ENCODE data around the gene VASN.
A peak's percentile ranks its signal among the peaks of the same experiment; 100 is the strongest.

The VASN gene

GRCh38 chr16:4376126-4376892 lies 4.7 kb downstream of the VASN start:
- H3K9me3 ChIP-seq: no peaks in the 10 kb centered on the region
- H3K36me3 ChIP-seq: peaks cover 8% of the 10 kb centered on the region
- no peak overlapping the region for H3K4me3 ChIP-seq (ENCODE audit: low read depth, low read length)
- peaks cover 36% of the 10 kb centered on the region for H3K4me1 ChIP-seq
- peak; percentile 71 for DNase-seq
- TF ChIP-seq CTCF (IDR thresholded peaks at IDR 0.05; ENCODE audit: low read depth, low read length): no peak
- H3K27me3 ChIP-seq: no peaks in the 10 kb centered on the region

- H3K4me1 ChIP-seq: peaks cover 33% of the 10 kb centered on the region
- peaks cover 16% of the 10 kb centered on the region for H3K36me3 ChIP-seq
- no peaks in the 10 kb centered on the region for H3K27me3 ChIP-seq
- H3K4me3 ChIP-seq (ENCODE audit: low read depth, low read length): no peak overlapping the region
- no peak for TF ChIP-seq CTCF (IDR thresholded peaks at IDR 0.05; ENCODE audit: low read depth, low read length)
- no peak for DNase-seq
- H3K9me3 ChIP-seq: no peaks in the 10 kb centered on the region
These were observed 5.4 kb downstream of the VASN start for GRCh38 chr16:4376893-4377572.

- Histone ChIP-seq H3K9me3 (no peaks in the 10 kb centered on the region), H3K27me3 (no peaks in the 10 kb centered on the region), H3K4me1 (peaks cover 33% of the 10 kb centered on the region), H3K36me3 (peaks cover 22% of the 10 kb centered on the region), H3K4me3 (ENCODE audit: low read depth, low read length) (no peak overlapping the region)
- peak; percentile 23; the same call in 1 of the 2 replicates for TF ChIP-seq CTCF (IDR thresholded peaks at IDR 0.05; ENCODE audit: low read depth, low read length)
- DNase-seq: no peak
These were observed 6.0 kb downstream of the VASN start for GRCh38 chr16:4377573-4378154.

- Histone ChIP-seq H3K4me1 (peaks cover 32% of the 10 kb centered on the region), H3K4me3 (ENCODE audit: low read depth, low read length) (no peak overlapping the region), H3K36me3 (peaks cover 25% of the 10 kb centered on the region), H3K27me3 (no peaks in the 10 kb centered on the region), H3K9me3 (no peaks in the 10 kb centered on the region)
- no peak for TF ChIP-seq CTCF (IDR thresholded peaks at IDR 0.05; ENCODE audit: low read depth, low read length)
- DNase-seq: peak; percentile 13
These were observed 6.6 kb downstream of the VASN start for GRCh38 chr16:4378161-4378666.

- DNase-seq: no peak
- Histone ChIP-seq H3K4me1 (peaks cover 31% of the 10 kb centered on the region), H3K36me3 (peaks cover 25% of the 10 kb centered on the region), H3K4me3 (ENCODE audit: low read depth, low read length) (no peak overlapping the region), H3K9me3 (no peaks in the 10 kb centered on the region), H3K27me3 (no peaks in the 10 kb centered on the region)
- no peak for TF ChIP-seq CTCF (IDR thresholded peaks at IDR 0.05; ENCODE audit: low read depth, low read length)
These were observed 7.5 kb downstream of the VASN start for GRCh38 chr16:4378999-4379690.

Measured in BE2C (cell line).